GM18505 (cell line): ENCODE measurements around the gene RTP3.

Experiments used
- ATAC-seq: cut with Tn5 transposase; IDR thresholded peaks from one replicate; pipeline ENCODE4 v1.9.1; 2021; ENCODE audit not compliant: unreplicated experiment
- POLR2A ChIP-seq: IDR thresholded peaks from 4 replicates; pipeline ENCODE4 v1.6.1; 2011; ENCODE audit warnings: borderline replicate concordance; ENCODE audit not compliant: insufficient read depth, insufficient read length; ENCODE audit errors: extremely low read depth

Gene RTP3

GRCh38 chr3:46497556-46498265 is at the start of gene RTP3:
Gene RTP3 (plus strand): TSS chr3:46497976. CDS start chr3:46498063, 87 bp downstream.
- no peak for TF ChIP-seq POLR2A
- no peak for ATAC-seq

GRCh38 chr3:46448721-46449120 is 49.1 kb upstream of the RTP3 start:
- no peak for TF ChIP-seq POLR2A
- no peak for ATAC-seq

GRCh38 chr3:46449755-46450552 is 47.8 kb upstream of the RTP3 start:
- no peak for TF ChIP-seq POLR2A
- ATAC-seq, result no peak

- TF ChIP-seq POLR2A, result no peak
- ATAC-seq, result no peak
These were observed 44.1 kb upstream of the RTP3 start for GRCh38 chr3:46453526-46454208.

GRCh38 chr3:46454209-46454595 is 43.6 kb upstream of the RTP3 start:
- no peak for TF ChIP-seq POLR2A
- ATAC-seq, result no peak

GRCh38 chr3:46454606-46455005 is 43.2 kb upstream of the RTP3 start:
- TF ChIP-seq POLR2A, result no peak
- ATAC-seq, result no peak

- no peak for TF ChIP-seq POLR2A
- no peak for ATAC-seq
These were observed 42.3 kb upstream of the RTP3 start for GRCh38 chr3:46455231-46456115.

GRCh38 chr3:46456118-46456517 is 41.7 kb upstream of the RTP3 start:
- TF ChIP-seq POLR2A, result no peak

GRCh38 chr3:46460051-46460450 is 37.7 kb upstream of the RTP3 start:
- ATAC-seq, result no peak
- TF ChIP-seq POLR2A, result no peak

More at GRCh38 chr3:46456118-46456517, 41.7 kb upstream of the RTP3 start:
- ATAC-seq, result no peak

GRCh38 chr3:46462111-46462510 is 35.7 kb upstream of the RTP3 start:
- no peak for ATAC-seq
- TF ChIP-seq POLR2A, result no peak

- no peak for ATAC-seq
These were observed 35.3 kb upstream of the RTP3 start for GRCh38 chr3:46462511-46462910.

GRCh38 chr3:46463120-46463867 is 34.5 kb upstream of the RTP3 start:
- no peak for ATAC-seq
- TF ChIP-seq POLR2A, result no peak

More at GRCh38 chr3:46462511-46462910, 35.3 kb upstream of the RTP3 start:
- no peak for TF ChIP-seq POLR2A

- TF ChIP-seq POLR2A, result no peak
- no peak for ATAC-seq
These were observed 33.9 kb upstream of the RTP3 start for GRCh38 chr3:46463868-46464241.
